HCT116 (cell line): ENCODE measurements around the gene RAD17. TPM values are rescaled to one million over a fixed set of nuclear protein-coding genes. Genes with fewer than 3 reads are reported as not detected.

Source experiments
- ATAC-seq: fragments of 200-7000 bp; cut with Tn5 transposase; 2 replicates; pipeline ENCODE4 v1.9.1; 2020; ENCODE audit warnings: mild to moderate bottlenecking, moderate library complexity
- BruUV-seq: library from RNA; stranded (reverse); fragments of 400-500 nt; replicated peaks from 2 replicates; lab custom pipeline; 2021; lab: Mats Ljungman, UMichigan
- CTCF ChIA-PET: fragments of 300-600 bp; sonication (Branson Sonifier 250); formaldehyde crosslinking; loops from one replicate; lab custom pipeline; 2021; ENCODE audit warnings: antibody characterized with exemption; lab: Charles Lee
- POLR2A ChIA-PET: fragments of 300-600, 350-600 bp; sonication (Branson Sonifier 250); formaldehyde crosslinking; loops from one replicate; lab custom pipeline; 2021; ENCODE audit warnings: antibody characterized with exemption; lab: Charles Lee
- RAD21 ChIA-PET, 2 experiments: fragments of 300-600 bp; sonication (Branson Sonifier 250); formaldehyde crosslinking; loops; one replicate each; lab custom pipeline; 2023; ENCODE audit warnings: low total read pairs in 2 of 2; ENCODE audit not compliant: uncharacterized antibody in 2 of 2, unreplicated experiment in 2 of 2, low non-redundant PET in 1 of 2; lab: Charles Lee
- DNase-seq: peaks from one replicate; pipeline ENCODE4 v3.0.0-alpha.2; 2010; ENCODE audit warnings: low read depth, low spot score
- H2AFZ ChIP-seq: fragments of 200-600 bp; shearing (Covaris generic), sonication (generic); 2 replicates; pipeline ENCODE4 v1.6.1; 2017; ENCODE audit warnings: low read depth, mixed run types, mixed read lengths, antibody characterized with exemption, low read length; ENCODE audit not compliant: poor library complexity, severe bottlenecking
- H3K27ac ChIP-seq: 2 replicates; pipeline ENCODE4 v1.5.1; 2012; ENCODE audit warnings: low read depth, low read length
- H3K27me3 ChIP-seq: fragments of 200-600 bp; sonication (generic); 2 replicates; pipeline ENCODE4 v1.6.1; 2016; ENCODE audit warnings: mixed run types, low read length, mixed read lengths; ENCODE audit not compliant: insufficient read depth
- H3K36me3 ChIP-seq, 2 experiments: fragments of 200-500 bp in 1 of 2; fragments of 200-600 bp in 1 of 2; sonication (Bioruptor generic) in 1 of 2; sonication (generic) in 1 of 2; 2 replicates each; pipeline versions ENCODE4 v1.5.1 to v1.6.1; 2014 to 2016; ENCODE audit warnings: low read length in 2 of 2, inconsistent platforms in 1 of 2, mixed read lengths in 1 of 2, mixed run types in 1 of 2; ENCODE audit not compliant: insufficient read depth in 2 of 2, control insufficient read depth in 1 of 2
- H3K4me1 ChIP-seq, 2 experiments: fragments of 200-600 bp in 1 of 2; sonication (generic) in 1 of 2; 2 replicates each; pipeline versions ENCODE4 v1.5.1 to v1.6.1; 2012 to 2017; ENCODE audit warnings: low read length in 2 of 2, inconsistent platforms in 1 of 2, mild to moderate bottlenecking in 1 of 2, mixed read lengths in 1 of 2, mixed run types in 1 of 2, moderate library complexity in 1 of 2; ENCODE audit not compliant: insufficient read depth in 2 of 2, control insufficient read depth in 1 of 2
- H3K4me2 ChIP-seq: fragments of 200-600 bp; sonication (generic); 2 replicates; pipeline ENCODE4 v1.6.1; 2017; ENCODE audit warnings: mixed run types, low read length, mixed read lengths
- H3K4me3 ChIP-seq, 2 experiments: fragments of 200-600 bp in 1 of 2; sonication (generic) in 1 of 2; replicated peaks in 1 of 2; 2 replicates each; pipeline ENCODE4 v1.5.1; 2011 to 2016; ENCODE audit warnings: low read length in 2 of 2, control low read depth in 1 of 2, low read depth in 1 of 2, mild to moderate bottlenecking in 1 of 2, mixed read lengths in 1 of 2, mixed run types in 1 of 2
- H3K79me2 ChIP-seq: fragments of 200-600 bp; sonication (generic); 2 replicates; pipeline ENCODE4 v1.6.1; 2017; ENCODE audit warnings: mild to moderate bottlenecking, mixed run types, low read length, moderate library complexity, mixed read lengths; ENCODE audit not compliant: insufficient read depth
- H3K9ac ChIP-seq: fragments of 200-600 bp; sonication (generic); 2 replicates; pipeline ENCODE4 v1.6.1; 2016; ENCODE audit warnings: low read length, mixed read lengths
- H3K9me2 ChIP-seq: fragments of 200-600 bp; sonication (generic), shearing (Covaris generic); 2 replicates; pipeline ENCODE4 v1.6.1; 2017; ENCODE audit warnings: mixed run types, mild to moderate bottlenecking, moderate library complexity; ENCODE audit not compliant: insufficient read depth
- H3K9me3 ChIP-seq, 2 experiments: fragments of 200-500 bp in 1 of 2; fragments of 200-600 bp in 1 of 2; sonication (Bioruptor generic) in 1 of 2; sonication (generic) in 1 of 2; 2 replicates each; pipeline ENCODE4 v1.6.1; 2014 to 2017; ENCODE audit warnings: low read length in 2 of 2, mixed read lengths in 2 of 2, inconsistent platforms in 1 of 2, low read depth in 1 of 2, mild to moderate bottlenecking in 1 of 2, mixed run types in 1 of 2, moderate library complexity in 1 of 2; ENCODE audit not compliant: control insufficient read depth in 1 of 2, insufficient read depth in 1 of 2
- H4K20me1 ChIP-seq: fragments of 200-600 bp; sonication (generic), shearing (Covaris generic); 2 replicates; pipeline ENCODE4 v1.6.1; 2017; ENCODE audit warnings: mixed run types, mild to moderate bottlenecking, moderate library complexity; ENCODE audit not compliant: insufficient read depth
- CEBPB ChIP-seq: IDR thresholded peaks from 2 replicates; pipeline ENCODE4 v1.6.1; 2012; ENCODE audit warnings: low read depth
- CTCF ChIP-seq, 3 experiments: fragments of 200-600 bp in 1 of 3; sonication (generic) in 1 of 3; IDR thresholded peaks in 2 of 3; conservative IDR thresholded peaks in 1 of 3; 2 replicates each; pipeline ENCODE4 v1.5.1; 2012 to 2017; ENCODE audit warnings: low read depth in 2 of 3, low read length in 2 of 3, antibody characterized with exemption in 1 of 3, borderline replicate concordance in 1 of 3, control low read depth in 1 of 3, mild to moderate bottlenecking in 1 of 3, mixed read lengths in 1 of 3, mixed run types in 1 of 3, moderate library complexity in 1 of 3; ENCODE audit not compliant: insufficient read depth in 1 of 3
- EGR1 ChIP-seq: IDR thresholded peaks from 2 replicates; pipeline ENCODE4 v1.6.1; 2012; ENCODE audit warnings: low read depth
- ELF1 ChIP-seq: IDR thresholded peaks from 2 replicates; pipeline ENCODE4 v1.6.1; 2012; ENCODE audit warnings: low read depth, borderline replicate concordance
- EZH2 ChIP-seq: fragments of 200-600 bp; sonication (generic); IDR thresholded peaks from 2 replicates; pipeline ENCODE4 v1.6.1; 2017; ENCODE audit warnings: antibody characterized with exemption, mixed run types
- FOSL1 ChIP-seq: IDR thresholded peaks from 2 replicates; pipeline ENCODE4 v1.6.1; 2012; ENCODE audit warnings: low read depth
- JUND ChIP-seq: IDR thresholded peaks from 2 replicates; pipeline ENCODE4 v1.6.1; 2012
- MAX ChIP-seq: IDR thresholded peaks from 2 replicates; pipeline ENCODE4 v1.6.1; 2012
- POLR2A ChIP-seq: IDR thresholded peaks from 2 replicates; pipeline ENCODE4 v1.7.0; 2011; ENCODE audit warnings: borderline replicate concordance; ENCODE audit not compliant: insufficient read depth, insufficient read length; ENCODE audit errors: extremely low read depth
- POLR2AphosphoS5 ChIP-seq: IDR thresholded peaks from 2 replicates; pipeline ENCODE4 v1.6.1; 2011; ENCODE audit warnings: mild to moderate bottlenecking, low read depth, low read length, moderate library complexity
- RAD21 ChIP-seq: IDR thresholded peaks from 2 replicates; pipeline ENCODE4 v1.6.1; 2012; ENCODE audit warnings: low read depth, mild to moderate bottlenecking
- SIN3A ChIP-seq: IDR thresholded peaks from 2 replicates; pipeline ENCODE4 v1.6.1; 2012; ENCODE audit warnings: low read depth
- SP1 ChIP-seq: IDR thresholded peaks from 2 replicates; pipeline ENCODE4 v1.6.1; 2012; ENCODE audit warnings: low read depth
- SRF ChIP-seq: IDR thresholded peaks from 2 replicates; pipeline ENCODE4 v1.6.1; 2012; ENCODE audit warnings: low read depth
- ZFX ChIP-seq: fragments of 450-650 bp; IDR thresholded peaks from 2 replicates; pipeline ENCODE4 v1.6.1; 2017
- ZNF274 ChIP-seq: fragments of 200-500 bp; sonication (Bioruptor generic); IDR thresholded peaks from 2 replicates; pipeline ENCODE4 v1.6.1; 2014; ENCODE audit warnings: mild to moderate bottlenecking, low read depth, low read length, inconsistent platforms
- intact Hi-C: fragments of 100-400 bp; cut with micrococcal nuclease; formaldehyde crosslinking; loops from 2 replicates; pipeline ENCODE4 v1.10.0; 2022
- total RNA-seq: library from RNA; stranded (reverse); gene quantifications from one replicate; pipeline ENCODE4 v1.2.1, GENCODE V29; 2021; ENCODE audit not compliant: unreplicated experiment
- TF ChIP-seq, protein P1 (sequence below): IDR thresholded peaks from 2 replicates; pipeline ENCODE4 v1.6.1; 2012; ENCODE audit warnings: low read depth
- TF ChIP-seq, protein P2 (sequence below): IDR thresholded peaks from 2 replicates; pipeline ENCODE4 v1.6.1; 2011; ENCODE audit warnings: mild to moderate bottlenecking, low read length, moderate library complexity; ENCODE audit not compliant: insufficient replicate concordance; ENCODE audit errors: extremely low read depth

RAD17 gene
- total RNA-seq, 1 experiment from 2014 or later, result 29.0 TPM

DNA sequence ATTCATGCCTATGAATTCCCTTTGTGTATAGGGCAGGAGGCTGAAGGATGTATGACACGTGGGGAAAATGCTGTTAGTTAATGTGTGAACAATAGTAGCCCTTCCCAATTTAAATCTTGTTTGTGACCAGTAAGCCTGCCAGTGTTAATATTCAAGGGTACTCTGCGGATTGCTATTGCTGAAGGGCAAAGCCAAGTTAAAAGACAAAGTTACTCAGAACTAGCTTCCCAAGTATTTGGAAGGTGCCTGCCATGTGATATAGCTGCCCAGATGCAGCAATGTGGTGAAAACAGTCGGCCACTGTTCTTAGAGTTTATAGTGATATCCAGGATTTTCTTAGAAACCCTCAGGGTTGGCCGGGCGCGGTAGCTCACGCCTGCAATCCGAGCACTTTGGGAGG is 79.9 kb downstream of the RAD17 start:
- intact Hi-C loops, result no loop called here
- DNase-seq, result no peak
- BruUV-seq, result no TSS peak
- no peaks in the 10 kb centered on the region for H4K20me1 ChIP-seq
- ATAC-seq, result no peak
- ChIA-PET CTCF (no interaction called here), RAD21 (no interaction called here), POLR2A (no interaction called here)
- no peaks in the 10 kb centered on the region for H3K79me2 ChIP-seq
- H3K9me3 ChIP-seq, result no peaks in the 10 kb centered on the region
- TF ChIP-seq, protein P1, sequence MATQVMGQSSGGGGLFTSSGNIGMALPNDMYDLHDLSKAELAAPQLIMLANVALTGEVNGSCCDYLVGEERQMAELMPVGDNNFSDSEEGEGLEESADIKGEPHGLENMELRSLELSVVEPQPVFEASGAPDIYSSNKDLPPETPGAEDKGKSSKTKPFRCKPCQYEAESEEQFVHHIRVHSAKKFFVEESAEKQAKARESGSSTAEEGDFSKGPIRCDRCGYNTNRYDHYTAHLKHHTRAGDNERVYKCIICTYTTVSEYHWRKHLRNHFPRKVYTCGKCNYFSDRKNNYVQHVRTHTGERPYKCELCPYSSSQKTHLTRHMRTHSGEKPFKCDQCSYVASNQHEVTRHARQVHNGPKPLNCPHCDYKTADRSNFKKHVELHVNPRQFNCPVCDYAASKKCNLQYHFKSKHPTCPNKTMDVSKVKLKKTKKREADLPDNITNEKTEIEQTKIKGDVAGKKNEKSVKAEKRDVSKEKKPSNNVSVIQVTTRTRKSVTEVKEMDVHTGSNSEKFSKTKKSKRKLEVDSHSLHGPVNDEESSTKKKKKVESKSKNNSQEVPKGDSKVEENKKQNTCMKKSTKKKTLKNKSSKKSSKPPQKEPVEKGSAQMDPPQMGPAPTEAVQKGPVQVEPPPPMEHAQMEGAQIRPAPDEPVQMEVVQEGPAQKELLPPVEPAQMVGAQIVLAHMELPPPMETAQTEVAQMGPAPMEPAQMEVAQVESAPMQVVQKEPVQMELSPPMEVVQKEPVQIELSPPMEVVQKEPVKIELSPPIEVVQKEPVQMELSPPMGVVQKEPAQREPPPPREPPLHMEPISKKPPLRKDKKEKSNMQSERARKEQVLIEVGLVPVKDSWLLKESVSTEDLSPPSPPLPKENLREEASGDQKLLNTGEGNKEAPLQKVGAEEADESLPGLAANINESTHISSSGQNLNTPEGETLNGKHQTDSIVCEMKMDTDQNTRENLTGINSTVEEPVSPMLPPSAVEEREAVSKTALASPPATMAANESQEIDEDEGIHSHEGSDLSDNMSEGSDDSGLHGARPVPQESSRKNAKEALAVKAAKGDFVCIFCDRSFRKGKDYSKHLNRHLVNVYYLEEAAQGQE, result no peak
- TF ChIP-seq SRF (no peak), FOSL1 (no peak), ZNF274 (no peak), ELF1 (no peak), EZH2 (no peak), CEBPB (no peak), SIN3A (no peak), MAX (no peak), ZFX (no peak), POLR2A (no peak), JUND (no peak), EGR1 (no peak), POLR2AphosphoS5 (no peak), RAD21 (no peak), CTCF (IDR thresholded peaks at IDR 0.05 in 2 of 3, conservative IDR thresholded peaks at IDR 0.05 in 1 of 3; ENCODE audit: borderline replicate concordance in 1 of 3, insufficient read depth in 1 of 3, low read depth in 2 of 3, low read length in 2 of 3) (no peak), SP1 (no peak)
- TF ChIP-seq, protein P2, sequence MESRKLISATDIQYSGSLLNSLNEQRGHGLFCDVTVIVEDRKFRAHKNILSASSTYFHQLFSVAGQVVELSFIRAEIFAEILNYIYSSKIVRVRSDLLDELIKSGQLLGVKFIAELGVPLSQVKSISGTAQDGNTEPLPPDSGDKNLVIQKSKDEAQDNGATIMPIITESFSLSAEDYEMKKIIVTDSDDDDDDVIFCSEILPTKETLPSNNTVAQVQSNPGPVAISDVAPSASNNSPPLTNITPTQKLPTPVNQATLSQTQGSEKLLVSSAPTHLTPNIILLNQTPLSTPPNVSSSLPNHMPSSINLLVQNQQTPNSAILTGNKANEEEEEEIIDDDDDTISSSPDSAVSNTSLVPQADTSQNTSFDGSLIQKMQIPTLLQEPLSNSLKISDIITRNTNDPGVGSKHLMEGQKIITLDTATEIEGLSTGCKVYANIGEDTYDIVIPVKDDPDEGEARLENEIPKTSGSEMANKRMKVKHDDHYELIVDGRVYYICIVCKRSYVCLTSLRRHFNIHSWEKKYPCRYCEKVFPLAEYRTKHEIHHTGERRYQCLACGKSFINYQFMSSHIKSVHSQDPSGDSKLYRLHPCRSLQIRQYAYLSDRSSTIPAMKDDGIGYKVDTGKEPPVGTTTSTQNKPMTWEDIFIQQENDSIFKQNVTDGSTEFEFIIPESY, result no peak
- H3K9ac ChIP-seq, result no peak overlapping the region
- no peak overlapping the region for H2AFZ ChIP-seq
- H3K4me1 ChIP-seq, result peaks cover 0 to 8% of the 10 kb centered on the region in 2 experiments; a peak in 2 of 4 replicates
- no peak overlapping the region for H3K4me2 ChIP-seq
- no peak overlapping the region for H3K4me3 ChIP-seq
- H3K9me2 ChIP-seq, result no peaks in the 10 kb centered on the region
- H3K27me3 ChIP-seq, result no peaks in the 10 kb centered on the region
- no peak overlapping the region for H3K27ac ChIP-seq
- H3K36me3 ChIP-seq, result 0 out of 4 replicates have a peak, but pooled peaks cover 0 to under 1% of the 10 kb centered on the region in 2 experiments
